Panc1 (cell line): ENCODE data around the gene RABL6. TPM values are rescaled to one million over a fixed set of nuclear protein-coding genes. Genes with fewer than 3 reads are reported as not detected.

ENCODE experiments used
- ATAC-seq: fragments of 200-7000 bp; cut with Tn5 transposase; 2 replicates; pipeline ENCODE4 v1.9.1; 2020; ENCODE audit warnings: mild to moderate bottlenecking, moderate library complexity
- BruUV-seq: library from RNA; stranded (reverse); fragments of 400-500 nt; replicated peaks from 2 replicates; lab custom pipeline; 2021; lab: Mats Ljungman, UMichigan
- CTCF ChIA-PET: fragments of 300-600 bp; sonication (Branson Sonifier 250); formaldehyde crosslinking; loops from one replicate; lab custom pipeline; 2022; ENCODE audit warnings: antibody characterized with exemption; lab: Charles Lee
- POLR2A ChIA-PET: fragments of 300-600 bp; sonication (Branson Sonifier 250); formaldehyde crosslinking; loops from one replicate; lab custom pipeline; 2022; ENCODE audit warnings: antibody characterized with exemption; lab: Charles Lee
- DNase-seq: peaks from one replicate; pipeline ENCODE4 v3.0.0-alpha.2; 2010; ENCODE audit warnings: low read depth, low spot score
- H3K27ac ChIP-seq: 2 replicates; pipeline ENCODE4 v1.5.1; 2011; ENCODE audit warnings: mild to moderate bottlenecking, low read length, inconsistent platforms
- H3K27me3 ChIP-seq: fragments of 200-500 bp; sonication (Bioruptor generic); 2 replicates; pipeline ENCODE4 v1.6.0; 2014; ENCODE audit warnings: low read length, inconsistent platforms; ENCODE audit not compliant: control insufficient read depth, insufficient read depth
- H3K36me3 ChIP-seq: fragments of 200-500 bp; sonication (Bioruptor generic); 2 replicates; pipeline ENCODE4 v1.5.1; 2014; ENCODE audit warnings: inconsistent platforms, mild to moderate bottlenecking, low read length, moderate library complexity; ENCODE audit not compliant: control insufficient read depth, insufficient read depth
- H3K4me1 ChIP-seq: 2 replicates; pipeline ENCODE4 v1.5.1; 2011; ENCODE audit warnings: inconsistent platforms, mild to moderate bottlenecking, low read length, moderate library complexity; ENCODE audit not compliant: control insufficient read depth, insufficient read depth
- H3K4me3 ChIP-seq, 2 experiments: 2 replicates each; pipeline ENCODE4 v1.5.1; 2011 to 2012; ENCODE audit warnings: low read depth in 2 of 2, low read length in 2 of 2, mild to moderate bottlenecking in 2 of 2, inconsistent platforms in 1 of 2, moderate library complexity in 1 of 2
- H3K9me3 ChIP-seq: fragments of 200-500 bp; sonication (Bioruptor generic); 2 replicates; pipeline ENCODE4 v1.5.1; 2014; ENCODE audit warnings: low read depth, mild to moderate bottlenecking, inconsistent platforms, low read length, moderate library complexity; ENCODE audit not compliant: control insufficient read depth, insufficient read depth
- POLR2AphosphoS5 ChIP-seq: IDR thresholded peaks from 2 replicates; pipeline ENCODE4 v1.6.1; 2012; ENCODE audit warnings: mild to moderate bottlenecking, low read depth, low read length, moderate library complexity
- REST ChIP-seq, 2 experiments: IDR thresholded peaks; 2 replicates each; pipeline ENCODE4 v1.6.1; 2011 to 2012; ENCODE audit warnings: low read depth in 2 of 2, control low read depth in 1 of 2, low read length in 1 of 2, mild to moderate bottlenecking in 1 of 2, moderate library complexity in 1 of 2; ENCODE audit not compliant: insufficient read depth in 1 of 2
- SIN3A ChIP-seq: IDR thresholded peaks from 2 replicates; pipeline ENCODE4 v1.6.1; 2012; ENCODE audit warnings: low read depth, mild to moderate bottlenecking, low read length, moderate library complexity, borderline replicate concordance; ENCODE audit not compliant: insufficient read depth
- TCF7L2 ChIP-seq: IDR thresholded peaks from 2 replicates; pipeline ENCODE4 v1.6.1; 2011; ENCODE audit warnings: mild to moderate bottlenecking, low read depth, low read length, inconsistent platforms
- in situ Hi-C: cut with HindIII; loops from 2 replicates; pipeline ENCODE4 v1.10.0; 2016; ENCODE audit warnings: low sequenced_read_pairs, low pct_unique_long_range_greater_than_20kb
- intact Hi-C: fragments of 100-400 bp; cut with micrococcal nuclease; formaldehyde crosslinking; loops from one replicate; pipeline ENCODE4 v1.10.0; 2022; ENCODE audit not compliant: unreplicated experiment
- total RNA-seq: library from RNA; stranded (reverse); gene quantifications from one replicate; pipeline ENCODE4 v1.2.1, GENCODE V29; 2021; ENCODE audit not compliant: unreplicated experiment
- TF ChIP-seq, protein P1 (sequence below): fragments of 450-650 bp; IDR thresholded peaks from 2 replicates; pipeline ENCODE4 v1.5.1; 2017; ENCODE audit warnings: mild to moderate bottlenecking

RABL6 gene
- total RNA-seq, 1 experiment from 2014 or later, result 106 TPM

DNA sequence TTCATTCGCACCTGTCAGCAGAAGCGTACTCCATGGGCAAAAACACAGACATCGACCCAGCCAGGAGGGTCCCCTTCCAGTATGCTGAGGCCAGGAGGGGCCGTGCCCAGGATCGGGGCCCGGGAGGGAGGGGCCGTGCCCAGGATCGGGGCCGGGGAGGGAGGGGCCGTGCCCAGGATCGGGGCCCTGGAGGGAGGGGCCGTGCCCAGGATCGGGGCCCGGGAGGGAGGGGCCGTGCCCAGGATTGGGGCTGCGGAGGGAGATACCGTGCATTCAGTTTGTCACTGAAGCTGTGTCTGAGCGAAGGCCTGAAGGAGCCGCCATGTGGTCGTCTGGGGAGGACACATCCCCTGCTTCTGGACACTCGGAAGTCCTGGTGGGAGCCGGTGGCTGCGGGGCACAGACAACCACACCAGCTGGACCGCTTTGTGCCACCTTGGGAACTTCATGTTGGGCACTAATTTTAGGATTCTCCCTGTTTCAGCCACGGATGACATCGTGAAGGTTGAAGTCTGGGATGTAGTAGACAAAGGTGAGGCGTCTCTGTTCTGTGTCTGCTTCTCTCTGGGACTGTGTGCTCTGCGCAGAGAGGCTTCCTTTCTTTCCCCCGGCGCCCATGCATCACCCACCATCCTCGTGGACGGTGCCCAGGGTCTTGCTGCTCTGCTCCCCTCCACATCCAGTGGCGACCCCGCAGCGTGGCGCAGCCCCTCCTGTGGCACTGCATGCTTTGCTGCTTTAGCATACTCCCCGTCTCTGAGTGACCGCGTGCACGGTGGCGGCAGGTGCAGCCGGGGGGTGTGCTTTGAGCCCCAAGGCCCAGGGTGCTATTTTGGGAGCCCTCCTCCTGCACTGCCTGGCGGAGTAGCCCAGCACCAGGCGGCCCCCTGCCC lies 17.8 kb downstream of the RABL6 start:
- no peak overlapping the region for H3K27ac ChIP-seq
- in situ Hi-C loops (no loop called here), intact Hi-C loops (no loop called here)
- no peak for ATAC-seq
- CTCF ChIA-PET, result interaction anchor here (0.7 kb wide), 1 partner anchor 17 kb away, joined by 3 read pairs; the partner anchor contains the start of gene AJM1
- DNase-seq, result no peak
- H3K9me3 ChIP-seq, result no peaks in the 10 kb centered on the region
- no peak overlapping the region for H3K4me3 ChIP-seq
- no peaks in the 10 kb centered on the region; the same call in 1 of the 2 replicates for H3K36me3 ChIP-seq
- no peaks in the 10 kb centered on the region for H3K4me1 ChIP-seq
- POLR2A ChIA-PET, result no interaction called here
- H3K27me3 ChIP-seq, result no peaks in the 10 kb centered on the region
- no TSS peak for BruUV-seq
- TF ChIP-seq POLR2AphosphoS5 (no peak), TCF7L2 (no peak), SIN3A (no peak), REST (IDR thresholded peaks at IDR 0.05; ENCODE audit: insufficient read depth in 1 of 2, low read depth in 2 of 2, low read length in 1 of 2) (no peak)
- TF ChIP-seq, protein P1, sequence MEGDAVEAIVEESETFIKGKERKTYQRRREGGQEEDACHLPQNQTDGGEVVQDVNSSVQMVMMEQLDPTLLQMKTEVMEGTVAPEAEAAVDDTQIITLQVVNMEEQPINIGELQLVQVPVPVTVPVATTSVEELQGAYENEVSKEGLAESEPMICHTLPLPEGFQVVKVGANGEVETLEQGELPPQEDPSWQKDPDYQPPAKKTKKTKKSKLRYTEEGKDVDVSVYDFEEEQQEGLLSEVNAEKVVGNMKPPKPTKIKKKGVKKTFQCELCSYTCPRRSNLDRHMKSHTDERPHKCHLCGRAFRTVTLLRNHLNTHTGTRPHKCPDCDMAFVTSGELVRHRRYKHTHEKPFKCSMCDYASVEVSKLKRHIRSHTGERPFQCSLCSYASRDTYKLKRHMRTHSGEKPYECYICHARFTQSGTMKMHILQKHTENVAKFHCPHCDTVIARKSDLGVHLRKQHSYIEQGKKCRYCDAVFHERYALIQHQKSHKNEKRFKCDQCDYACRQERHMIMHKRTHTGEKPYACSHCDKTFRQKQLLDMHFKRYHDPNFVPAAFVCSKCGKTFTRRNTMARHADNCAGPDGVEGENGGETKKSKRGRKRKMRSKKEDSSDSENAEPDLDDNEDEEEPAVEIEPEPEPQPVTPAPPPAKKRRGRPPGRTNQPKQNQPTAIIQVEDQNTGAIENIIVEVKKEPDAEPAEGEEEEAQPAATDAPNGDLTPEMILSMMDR, result no peak

- H3K9me3 ChIP-seq, result no peaks in the 10 kb centered on the region
- H3K27me3 ChIP-seq, result no peaks in the 10 kb centered on the region
- H3K27ac ChIP-seq, result no peak overlapping the region
- no TSS peak for BruUV-seq
- intact Hi-C loops (no loop called here), in situ Hi-C loops (no loop called here)
- no peaks in the 10 kb centered on the region for H3K4me1 ChIP-seq
- no peak overlapping the region for H3K4me3 ChIP-seq
- no peak for ATAC-seq
- no peak for DNase-seq
- no peaks in the 10 kb centered on the region; the same call in 1 of the 2 replicates for H3K36me3 ChIP-seq
- TF ChIP-seq REST (IDR thresholded peaks at IDR 0.05; ENCODE audit: insufficient read depth in 1 of 2, low read depth in 2 of 2, low read length in 1 of 2) (no peak), TCF7L2 (no peak), POLR2AphosphoS5 (no peak), SIN3A (no peak)
- TF ChIP-seq, protein P1, result no peak
- POLR2A ChIA-PET, result no interaction called here
- CTCF ChIA-PET, result no interaction called here
Observed at GRCh38 chr9:136826188-136826541, 18.4 kb downstream of the RABL6 start.
